Activated CD4-positive, CD25-positive, alpha-beta regulatory T cell (primary cell): ENCODE results near the gene FBXO17.
"Not testable (repeated sequence)": the region's sequence is repeated elsewhere in the genome, so short reads cannot be mapped to it uniquely, and the experiment has no call there.

Source experiments
- DNase-seq, 4 experiments: peaks; one replicate each; lab custom pipeline; 2025; lab: John Stamatoyannopoulos, UW

FBXO17 gene, protein sequence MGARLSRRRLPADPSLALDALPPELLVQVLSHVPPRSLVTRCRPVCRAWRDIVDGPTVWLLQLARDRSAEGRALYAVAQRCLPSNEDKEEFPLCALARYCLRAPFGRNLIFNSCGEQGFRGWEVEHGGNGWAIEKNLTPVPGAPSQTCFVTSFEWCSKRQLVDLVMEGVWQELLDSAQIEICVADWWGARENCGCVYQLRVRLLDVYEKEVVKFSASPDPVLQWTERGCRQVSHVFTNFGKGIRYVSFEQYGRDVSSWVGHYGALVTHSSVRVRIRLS

GRCh38 chr19:38975214-38975860 lies at the start of gene FBXO17:
Gene FBXO17, minus strand, starts transcription at chr19:38975742. Its CDS starts 25,423 bp downstream, at chr19:38950319.
- no peak for DNase-seq

- no peak for DNase-seq
Observed at GRCh38 chr19:39024875-39025641, 49.5 kb upstream of the FBXO17 start.

DNA sequence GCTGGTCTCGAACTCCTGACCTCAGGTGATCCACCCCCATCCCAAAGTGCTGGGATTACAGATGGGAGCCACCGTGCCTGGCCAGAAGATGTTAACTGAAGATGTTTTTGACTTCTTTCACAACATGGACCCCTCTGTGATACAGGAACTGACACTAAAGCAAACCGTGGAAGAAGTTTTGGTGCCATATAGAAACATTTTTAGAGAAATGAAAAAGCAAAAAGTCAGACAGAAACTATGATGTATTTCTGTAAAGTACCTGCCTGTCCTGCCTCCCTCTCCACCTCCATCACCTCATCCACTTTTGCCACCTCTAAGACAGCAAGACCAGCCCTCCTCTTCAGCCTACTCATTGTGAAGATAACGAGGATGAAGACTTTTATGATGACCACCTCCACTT lies 45.5 kb upstream of the FBXO17 start:
- no peak for DNase-seq

DNA sequence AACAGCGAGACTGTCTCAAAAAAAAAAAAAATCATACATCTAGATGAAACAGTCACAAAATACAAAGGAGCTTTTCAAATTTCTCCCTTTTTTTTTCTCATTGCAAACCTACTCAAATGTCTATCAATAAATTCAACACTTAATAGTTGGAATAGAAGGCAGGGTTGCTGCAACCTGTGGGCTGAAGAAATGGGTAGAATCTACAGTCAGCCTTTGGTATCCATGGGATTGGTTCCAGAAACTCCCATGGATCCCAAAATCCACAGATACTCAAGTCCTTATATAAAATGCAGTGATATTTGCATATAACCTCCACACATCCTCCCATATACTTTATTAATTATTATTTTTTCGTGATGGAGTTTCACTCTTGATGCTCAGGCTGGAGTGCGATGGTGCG lies 42.1 kb upstream of the FBXO17 start:
- no peak for DNase-seq

DNA sequence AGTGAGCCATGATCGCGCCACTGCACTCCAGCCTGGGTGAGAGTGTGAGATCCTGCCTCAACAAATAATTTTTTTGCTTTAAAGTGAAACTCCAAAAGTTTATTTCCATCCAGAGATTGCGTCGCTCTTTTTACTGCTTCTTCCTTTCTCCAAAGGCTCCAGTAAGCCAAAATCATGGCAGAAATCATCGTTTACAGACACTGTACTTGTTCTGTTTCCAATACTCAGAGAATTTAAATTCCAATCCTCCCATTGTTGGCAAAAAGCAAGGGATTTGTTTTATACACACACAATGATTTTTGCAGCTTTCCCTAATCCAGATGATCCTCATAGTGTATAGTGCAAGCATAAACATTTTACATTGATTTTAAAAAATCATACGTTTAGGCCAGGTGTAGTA lies 41.5 kb upstream of the FBXO17 start:
- no peak for DNase-seq

DNA sequence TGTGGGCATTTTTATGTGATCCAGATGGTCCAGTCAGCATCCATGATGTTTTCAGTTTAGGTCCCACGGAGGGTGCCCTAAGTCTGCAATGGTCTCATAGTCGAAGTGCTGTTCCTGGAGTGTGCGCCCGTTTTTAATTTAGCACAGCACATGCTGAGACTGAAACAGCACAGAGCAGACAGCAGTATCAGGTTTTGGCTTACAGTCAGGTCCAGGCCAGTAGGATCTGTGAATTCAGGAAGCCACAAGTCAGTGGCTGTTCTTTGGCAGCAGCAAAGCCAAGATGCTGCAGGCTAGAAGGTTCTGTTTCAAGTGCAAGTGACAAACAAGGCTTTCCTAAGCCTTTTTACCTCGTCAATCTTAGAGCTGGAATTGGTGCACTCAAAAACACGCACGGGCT lies 38.5 kb upstream of the FBXO17 start:
- DNase-seq, result no peak

- DNase-seq, result no peak
Observed at GRCh38 chr19:39009001-39009400, 33.5 kb upstream of the FBXO17 start.

- DNase-seq, result no peak
Observed at GRCh38 chr19:39008137-39008536, 32.6 kb upstream of the FBXO17 start.

- no peak for DNase-seq
Observed at GRCh38 chr19:39007096-39007495, 31.6 kb upstream of the FBXO17 start.

DNA sequence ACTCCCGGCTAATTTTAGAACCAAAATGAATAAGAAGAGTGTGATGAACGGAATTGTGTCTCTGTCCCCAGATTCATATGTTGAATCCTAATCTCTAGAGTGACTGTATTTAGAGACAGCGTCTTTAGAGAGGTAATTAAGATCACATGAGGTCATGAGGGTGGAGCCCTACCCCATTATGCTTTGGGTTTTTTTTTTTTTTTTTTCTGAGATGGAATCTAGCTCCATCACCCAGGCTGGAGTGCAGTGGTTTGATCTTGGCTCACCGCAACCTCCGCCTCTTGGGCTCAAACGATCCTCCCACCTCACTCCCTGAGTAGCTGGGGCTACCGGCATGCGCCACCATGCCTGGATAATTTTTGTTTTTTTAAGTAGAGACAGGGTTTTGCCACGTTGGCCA lies 28.9 kb upstream of the FBXO17 start:
- DNase-seq, result no peak

DNA sequence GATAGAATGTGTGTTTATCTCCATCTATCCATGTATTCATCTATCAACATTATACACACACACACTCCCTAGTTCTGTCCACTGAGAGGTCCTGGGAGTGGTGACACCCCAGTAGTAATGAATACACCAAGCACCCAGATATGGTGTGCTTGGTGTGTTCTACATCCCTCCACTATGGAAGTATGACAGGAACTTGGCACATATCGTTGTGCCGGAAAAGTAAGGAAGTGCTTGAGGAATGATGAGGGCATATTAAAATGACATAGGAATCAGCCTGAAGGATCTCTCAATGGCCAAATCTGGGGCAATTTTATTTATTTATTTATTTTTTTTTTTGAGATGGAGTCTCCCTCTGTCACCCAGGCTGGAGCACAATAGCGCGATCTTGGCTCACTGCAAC lies 28.3 kb upstream of the FBXO17 start:
- no peak for DNase-seq

DNA sequence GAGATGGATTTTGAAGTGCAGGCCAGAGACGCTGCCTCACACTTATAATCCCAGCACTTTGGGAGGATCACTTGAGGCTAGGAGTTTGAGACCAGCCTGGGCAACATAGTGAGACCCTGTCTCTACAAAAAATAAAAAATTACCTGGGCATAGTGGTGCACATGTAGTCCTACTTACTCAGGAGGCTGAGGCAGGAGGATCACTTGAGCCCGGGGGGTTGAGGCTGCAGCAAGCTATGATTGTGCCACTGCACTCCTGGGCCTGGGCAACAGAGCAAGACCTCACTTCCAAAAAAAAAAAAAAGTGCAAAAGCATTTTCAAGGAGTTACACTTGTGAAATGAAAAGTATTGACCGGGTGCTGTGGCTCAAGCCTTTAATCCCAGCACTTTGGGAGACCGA lies 27.6 kb upstream of the FBXO17 start:
- DNase-seq, result no peak

DNA sequence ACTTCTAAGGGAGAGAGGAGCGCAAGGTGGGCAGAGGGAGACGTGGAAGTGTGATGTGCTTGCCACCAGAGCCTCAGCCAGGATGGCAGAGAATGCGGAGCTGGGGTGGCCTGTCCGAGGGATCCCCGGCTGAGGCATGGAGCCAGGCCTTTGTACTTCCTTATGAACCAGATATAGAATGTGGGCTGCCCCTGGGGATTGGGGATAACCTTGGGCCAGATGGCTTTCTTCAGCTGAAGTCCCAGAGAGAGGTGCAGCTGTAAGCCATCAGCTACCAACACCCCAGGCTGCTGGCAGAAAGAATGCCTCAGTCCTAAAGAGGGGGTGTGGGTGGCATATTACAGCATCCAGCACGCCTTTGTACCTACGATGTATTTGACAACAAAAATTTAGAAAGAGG lies 25.5 kb upstream of the FBXO17 start:
- DNase-seq, result no peak

- not testable (repeated sequence) for DNase-seq
Observed at GRCh38 chr19:38997576-38997975, 22.0 kb upstream of the FBXO17 start.

DNA sequence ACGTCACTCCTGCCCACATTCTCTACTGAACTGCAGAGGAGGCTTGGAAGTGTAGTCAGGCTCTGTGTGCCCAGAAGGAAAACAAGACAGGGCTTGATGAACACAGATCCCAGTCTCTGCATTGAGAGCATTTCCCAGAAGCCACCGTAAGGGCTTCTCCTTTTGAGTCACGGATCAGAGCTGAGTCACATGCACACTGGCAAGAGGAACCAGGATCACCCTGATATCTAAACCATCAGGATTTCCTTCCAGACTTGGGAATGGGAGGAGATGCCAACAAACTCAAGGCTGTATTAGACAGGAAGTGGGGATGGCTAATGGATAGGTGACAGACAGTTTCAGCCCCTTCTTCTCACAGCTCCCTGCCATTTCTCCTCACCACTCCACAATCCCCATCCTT lies 17.7 kb upstream of the FBXO17 start:
- DNase-seq, result no peak

GRCh38 chr19:38990949-38991697 lies 15.6 kb upstream of the FBXO17 start:
- no peak for DNase-seq

DNA sequence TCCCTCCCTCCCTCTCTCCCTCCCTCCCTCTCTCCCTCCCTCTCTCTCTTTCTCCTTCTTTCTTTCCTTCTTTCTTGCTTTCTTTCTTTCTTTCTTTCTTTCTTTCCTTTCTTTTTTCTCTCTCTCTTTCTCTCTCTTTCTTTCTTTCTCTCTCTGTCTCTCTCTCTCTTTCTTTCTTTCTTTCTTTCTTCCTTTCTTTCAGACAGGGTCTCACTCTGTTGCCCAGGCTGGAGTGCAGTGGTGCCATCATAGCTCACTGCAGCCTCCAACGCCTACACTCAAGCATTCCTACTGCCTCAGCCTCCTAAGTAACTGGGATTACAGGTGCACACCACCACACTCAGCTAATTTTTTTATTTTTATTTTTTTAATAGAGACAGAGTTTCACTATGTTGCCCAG lies 14.1 kb upstream of the FBXO17 start:
- DNase-seq, result not testable (repeated sequence)

- DNase-seq, result no peak
Observed at GRCh38 chr19:38989066-38989605, 13.6 kb upstream of the FBXO17 start.

DNA sequence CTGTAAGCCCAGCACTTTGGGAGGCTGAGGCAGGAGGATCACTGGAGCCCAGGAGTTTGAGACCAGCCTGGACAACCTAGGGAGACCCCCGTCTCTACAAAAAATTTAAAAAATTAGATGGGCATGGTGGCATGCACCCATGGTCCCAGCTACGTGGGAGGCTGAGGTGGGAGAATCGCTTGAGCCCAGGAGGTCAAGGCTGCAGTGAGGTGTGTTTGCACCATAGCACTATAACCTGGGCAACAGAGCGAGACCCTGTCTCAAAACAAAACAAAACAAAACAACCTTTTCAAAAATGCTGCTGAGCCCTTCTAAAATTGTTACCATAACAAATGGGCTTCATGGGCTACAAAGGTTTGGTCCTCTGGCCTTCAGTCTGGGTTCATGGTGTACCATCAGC lies 13.1 kb upstream of the FBXO17 start:
- not testable (repeated sequence) for DNase-seq

DNA sequence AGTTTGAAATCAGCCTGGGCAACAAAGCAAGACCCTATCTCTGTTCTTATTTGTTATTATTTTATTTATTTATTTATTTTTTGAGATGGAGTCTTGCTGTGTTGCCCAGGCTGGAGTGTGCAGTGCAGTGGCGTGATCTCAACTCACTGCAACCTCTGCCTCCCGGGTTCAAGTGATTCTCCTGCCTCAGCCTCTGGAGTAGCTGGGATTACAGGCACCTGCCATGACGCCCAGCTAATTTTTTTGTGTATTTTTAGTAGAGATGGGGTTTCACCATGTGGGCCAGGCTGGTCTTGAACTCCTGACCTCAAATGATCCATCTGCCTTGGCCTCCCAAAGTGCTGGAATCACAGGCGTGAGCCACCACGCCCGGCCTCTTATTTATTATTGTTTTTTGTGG lies 12.2 kb upstream of the FBXO17 start:
- DNase-seq, result not testable (repeated sequence)

DNA sequence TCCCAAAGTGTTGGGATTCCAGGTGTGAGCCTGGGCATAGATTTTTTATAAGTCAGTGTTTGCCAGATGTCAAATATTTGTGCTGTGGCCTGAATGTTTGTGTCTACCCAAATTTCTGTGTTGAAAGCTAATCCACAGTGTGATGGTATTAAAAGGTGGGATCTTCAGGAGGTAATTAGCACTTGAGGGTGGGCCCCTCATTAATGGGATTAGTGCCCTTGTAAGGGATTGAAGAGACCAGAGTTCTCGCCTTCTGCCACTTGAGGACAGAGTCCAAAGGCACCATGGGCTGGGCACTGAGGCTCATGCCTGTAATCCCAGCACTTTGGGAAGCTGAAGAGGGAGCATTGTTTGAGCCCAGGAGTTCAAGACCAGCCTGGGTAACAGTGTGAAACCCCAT lies 9.7 kb upstream of the FBXO17 start:
- no peak for DNase-seq
